ENCODE measurements around the gene GPR157. TPM values are rescaled to one million over a fixed set of nuclear protein-coding genes. Genes with fewer than 3 reads are reported as not detected.
A peak's percentile ranks its signal among the peaks of the same experiment; 100 is the strongest.

GPR157 gene
- total and polyA plus RNA-seq, 2 of the 13 experiments (the other 11 are each of a cell fraction or from before 2014, with no cell fraction given): 10.1 to 19.2 TPM

- Histone ChIP-seq H3K27me3 (ENCODE audit: control insufficient read depth in 1 of 2, insufficient read depth in 2 of 2, low read length in 2 of 2) (peaks cover 2 to 9% of the 10 kb centered on the region in 2 experiments; a peak in 4 of 5 replicates), H3K4me1 (ENCODE audit: insufficient read depth, low read length) (peaks cover 57% of the 10 kb centered on the region), H3K9me3 (ENCODE audit: low read length) (no peaks in the 10 kb centered on the region), H3K79me2 (ENCODE audit: insufficient read depth, low read length) (no peaks in the 10 kb centered on the region), H2AFZ (ENCODE audit: low read length) (peak overlapping the region; percentile 64), H4K20me1 (ENCODE audit: insufficient read depth, low read length) (no peaks in the 10 kb centered on the region), H3K4me3 (replicated peaks in 1 of 3; ENCODE audit: insufficient read depth in 1 of 3, low read depth in 2 of 3, low read length in 3 of 3) (peak overlapping the region in 1 of 3 experiments; percentile 12; a peak in 1 of 6 replicates), H3K27ac (ENCODE audit: extremely low read length, insufficient read depth, low read length) (no peak overlapping the region), H3K9ac (ENCODE audit: insufficient read depth, low read depth, low read length) (no peak overlapping the region), H3K36me3 (replicated peaks in 1 of 2; ENCODE audit: control insufficient read depth in 1 of 2, insufficient read depth in 2 of 2, low read length in 2 of 2) (no peaks in the 10 kb centered on the region), H3K4me2 (ENCODE audit: low read depth, low read length) (peak overlapping the region; percentile 61)
- ChIA-PET CTCF (ENCODE audit: low intra/inter-chr PET ratio, low total read pairs) (no interaction called here), POLR2A (no interaction called here)
- no TSS peak for BruUV-seq (replicated peaks)
- intact Hi-C loops (cut with micrococcal nuclease; ENCODE audit: unreplicated experiment) (no loop called here), in situ Hi-C loops (cut with HindIII; ENCODE audit: extremely low pct_ligation_motif_present, low pct_unique_long_range_greater_than_20kb) (no loop called here)
- no peak for FAIRE-seq
- ATAC-seq: no peak; the same call in 2 of the 3 replicates
- no peak for TF ChIP-seq TERF1 (CRISPR knock-in tag; IDR thresholded peaks at IDR 0.05)
- no peak for TF ChIP-seq YEATS2 (CRISPR knock-in tag; IDR thresholded peaks at IDR 0.05; ENCODE audit: borderline replicate concordance)
- no peak for TF ChIP-seq CCAR2 (optimal IDR thresholded peaks at IDR 0.05; ENCODE audit: low read depth, low read length)
- TF ChIP-seq FOXP1 (IDR thresholded peaks at IDR 0.05): no peak
- TF ChIP-seq FOXP1 (CRISPR knock-in tag; IDR thresholded peaks at IDR 0.05): no peak
- DNase-seq (ENCODE audit: low spot score): no peak
- WGBS (ENCODE audit: low lambda C conversion rate): 20% methylated on average over 4 of the region's 4 CpGs
Measured at GRCh38 chr1:9068981-9069325, 59.9 kb downstream of the GPR157 start.

- Histone ChIP-seq H3K9ac (ENCODE audit: insufficient read depth, low read depth, low read length) (no peak overlapping the region), H3K27ac (ENCODE audit: extremely low read length, insufficient read depth, low read length) (no peak overlapping the region)
- CTCF ChIA-PET (ENCODE audit: low intra/inter-chr PET ratio, low total read pairs): no interaction called here
- TF ChIP-seq SP2 (CRISPR knock-in tag; IDR thresholded peaks at IDR 0.05) (no peak), KDM5B (CRISPR knock-in tag; IDR thresholded peaks at IDR 0.05; ENCODE audit: borderline replicate concordance) (peak; percentile 82; the same call in 1 of the 2 replicates), ZNF7 (CRISPR knock-in tag; IDR thresholded peaks at IDR 0.05) (0 out of 2 replicates have a peak, but pooled peaks have one; percentile 6), ARID5B (CRISPR knock-in tag; IDR thresholded peaks at IDR 0.05) (peak; percentile 65), HDAC1 (CRISPR knock-in tag; IDR thresholded peaks at IDR 0.05) (0 out of 2 replicates have a peak, but pooled peaks have one; percentile 20), ZMYM2 (CRISPR knock-in tag; IDR thresholded peaks at IDR 0.05) (0 out of 2 replicates have a peak, but pooled peaks have one; percentile 37), MYPOP (CRISPR knock-in tag; IDR thresholded peaks at IDR 0.05) (no peak)
Measured at GRCh38 chr1:9066945-9067807, 61.7 kb downstream of the GPR157 start.

More at GRCh38 chr1:9066945-9067807, 61.7 kb downstream of the GPR157 start:
- Histone ChIP-seq H3K4me2 (ENCODE audit: low read depth, low read length) (no peak overlapping the region), H2AFZ (ENCODE audit: low read length) (no peak overlapping the region), H3K27me3 (ENCODE audit: control insufficient read depth in 1 of 2, insufficient read depth in 2 of 2, low read length in 2 of 2) (peaks cover 2% of the 10 kb centered on the region in 2 experiments; a peak in 2 of 5 replicates), H3K79me2 (ENCODE audit: insufficient read depth, low read length) (no peaks in the 10 kb centered on the region), H3K36me3 (replicated peaks in 1 of 2; ENCODE audit: control insufficient read depth in 1 of 2, insufficient read depth in 2 of 2, low read length in 2 of 2) (no peaks in the 10 kb centered on the region), H3K4me3 (replicated peaks in 1 of 3; ENCODE audit: insufficient read depth in 1 of 3, low read depth in 2 of 3, low read length in 3 of 3) (no peak overlapping the region), H3K4me1 (ENCODE audit: insufficient read depth, low read length) (peaks cover 62% of the 10 kb centered on the region), H4K20me1 (ENCODE audit: insufficient read depth, low read length) (no peaks in the 10 kb centered on the region), H3K9me3 (ENCODE audit: low read length) (no peaks in the 10 kb centered on the region)
- FAIRE-seq (no peak), ATAC-seq (peak; percentile 67), DNase-seq (ENCODE audit: low spot score) (peak; percentile 31)
- in situ Hi-C loops (cut with HindIII; ENCODE audit: extremely low pct_ligation_motif_present, low pct_unique_long_range_greater_than_20kb): no loop called here
- no TSS peak for BruUV-seq (replicated peaks)
- POLR2A ChIA-PET: no interaction called here
- intact Hi-C loops (cut with micrococcal nuclease; ENCODE audit: unreplicated experiment): no loop called here
- 56% methylated on average over 24 of the region's 24 CpGs for WGBS (ENCODE audit: low lambda C conversion rate)

Data from HepG2 (cell line).